ENCODE measurements around the gene ADCY10. TPM values are rescaled to one million over a fixed set of nuclear protein-coding genes. Genes with fewer than 3 reads are reported as not detected.

The ADCY10 gene
- total RNA-seq, 3 donors from 2014 or later, result under 0.01 to 0.16 (median 0.15) TPM

GRCh38 chr1:167829868-167830267, 84.1 kb downstream of the ADCY10 start:
- DNase-seq (ENCODE audit: low spot score in 2 of 2), result no peak
- H3K9me3 ChIP-seq, result no peaks in the 10 kb centered on the region
- H3K36me3 ChIP-seq, result no peaks in the 10 kb centered on the region
- H3K4me1 ChIP-seq, result no peaks in the 10 kb centered on the region
- no peaks in the 10 kb centered on the region for H3K27me3 ChIP-seq
- no peak overlapping the region for H3K4me3 ChIP-seq
- intact Hi-C loops (cut with DNase I; ENCODE audit: low total_unique reads), result no loop called here
- no peak for TF ChIP-seq POLR2AphosphoS5 (IDR thresholded peaks at IDR 0.05)
- TF ChIP-seq POLR2A (IDR thresholded peaks at IDR 0.05), result no peak
- TF ChIP-seq CTCF (IDR thresholded peaks at IDR 0.05), result no peak
- H3K27ac ChIP-seq, result no peak overlapping the region

- TF ChIP-seq POLR2A (IDR thresholded peaks at IDR 0.05) (no peak), CTCF (IDR thresholded peaks at IDR 0.05) (no peak), POLR2AphosphoS5 (IDR thresholded peaks at IDR 0.05) (no peak)
- H3K27ac ChIP-seq, result no peak overlapping the region
- DNase-seq (ENCODE audit: low spot score in 2 of 2), result no peak
- no peaks in the 10 kb centered on the region for H3K9me3 ChIP-seq
- no peaks in the 10 kb centered on the region for H3K4me1 ChIP-seq
- no peaks in the 10 kb centered on the region for H3K27me3 ChIP-seq
- H3K4me3 ChIP-seq, result no peak overlapping the region
- intact Hi-C loops (cut with DNase I; ENCODE audit: low total_unique reads), result no loop called here
- no peaks in the 10 kb centered on the region for H3K36me3 ChIP-seq
Measured at GRCh38 chr1:167826127-167826526, 87.8 kb downstream of the ADCY10 start.

- Histone ChIP-seq H3K4me3 (no peak overlapping the region), H3K9me3 (no peaks in the 10 kb centered on the region), H3K27ac (no peak overlapping the region), H3K27me3 (no peaks in the 10 kb centered on the region), H3K36me3 (no peaks in the 10 kb centered on the region), H3K4me1 (no peaks in the 10 kb centered on the region)
- intact Hi-C loops (cut with DNase I; ENCODE audit: low total_unique reads), result no loop called here
- no peak for DNase-seq (ENCODE audit: low spot score in 2 of 2)
- no peak for TF ChIP-seq POLR2AphosphoS5 (IDR thresholded peaks at IDR 0.05)
- TF ChIP-seq POLR2A (IDR thresholded peaks at IDR 0.05), result no peak
- TF ChIP-seq CTCF (IDR thresholded peaks at IDR 0.05), result no peak
Measured at GRCh38 chr1:167825419-167826079, 88.4 kb downstream of the ADCY10 start.

- Histone ChIP-seq H3K36me3 (no peaks in the 10 kb centered on the region), H3K4me1 (no peaks in the 10 kb centered on the region), H3K4me3 (no peak overlapping the region), H3K27ac (peak overlapping the region in 1 of 2 donors; percentile 58), H3K9me3 (no peaks in the 10 kb centered on the region), H3K27me3 (no peaks in the 10 kb centered on the region)
- TF ChIP-seq POLR2AphosphoS5 (IDR thresholded peaks at IDR 0.05) (no peak), POLR2A (IDR thresholded peaks at IDR 0.05) (no peak), CTCF (IDR thresholded peaks at IDR 0.05) (no peak)
- intact Hi-C loops (cut with DNase I; ENCODE audit: low total_unique reads), result no loop called here
- DNase-seq (ENCODE audit: low spot score in 2 of 2), result peak in 1 of 2 donors; percentile 39
Measured at GRCh38 chr1:167824163-167824794, 89.7 kb downstream of the ADCY10 start.

GRCh38 chr1:167821969-167822685, 91.8 kb downstream of the ADCY10 start:
- no peaks in the 10 kb centered on the region for H3K36me3 ChIP-seq
- no peak for DNase-seq (ENCODE audit: low spot score in 2 of 2)
- H3K27me3 ChIP-seq, result no peaks in the 10 kb centered on the region
- H3K27ac ChIP-seq, result no peak overlapping the region
- no peak overlapping the region for H3K4me3 ChIP-seq
- TF ChIP-seq POLR2A (IDR thresholded peaks at IDR 0.05) (no peak), POLR2AphosphoS5 (IDR thresholded peaks at IDR 0.05) (no peak), CTCF (IDR thresholded peaks at IDR 0.05) (no peak)
- no peaks in the 10 kb centered on the region for H3K4me1 ChIP-seq
- no peaks in the 10 kb centered on the region for H3K9me3 ChIP-seq
- intact Hi-C loops (cut with DNase I; ENCODE audit: low total_unique reads), result no loop called here
